Esophagus squamous epithelium (tissue), 5 donors: ENCODE results near the gene AIFM2. TPM values are rescaled to one million over a fixed set of nuclear protein-coding genes. Genes with fewer than 3 reads are reported as not detected.
A peak's percentile ranks its signal among the peaks of the same experiment; 100 is the strongest.

Experiments
- DNase-seq: peaks from one replicate; lab custom pipeline; 2025; lab: John Stamatoyannopoulos, UW
- H3K27ac ChIP-seq, 4 donors: fragments of 200-600 bp; sonication (generic); one replicate each; pipeline ENCODE4 v1.5.1; 2016 to 2019; ENCODE audit warnings: mild to moderate bottlenecking in 1 of 4
- H3K27me3 ChIP-seq, 4 donors: fragments of 200-600 bp; sonication (generic); 1 replicate in 3 of 4; 2 replicates in 1 of 4; pipeline versions ENCODE4 v1.5.1 to v1.6.0; 2017 to 2021; ENCODE audit warnings: antibody characterized with exemption in 1 of 4
- H3K36me3 ChIP-seq, 3 donors: fragments of 200-600 bp; sonication (generic); one replicate each; pipeline ENCODE4 v1.5.1; 2016 to 2019
- H3K4me1 ChIP-seq, 3 donors: fragments of 200-600 bp; sonication (generic); one replicate each; pipeline ENCODE4 v1.5.1; 2017 to 2019
- H3K4me3 ChIP-seq, 4 donors: fragments of 200-600 bp; sonication (generic); 1 replicate in 3 of 4; 2 replicates in 1 of 4; pipeline ENCODE4 v1.5.1; 2016 to 2019; ENCODE audit warnings: mild to moderate bottlenecking in 2 of 4, moderate library complexity in 1 of 4
- H3K9me3 ChIP-seq, 3 donors: fragments of 200-600 bp; sonication (generic); one replicate each; pipeline ENCODE4 v1.5.1; 2016 to 2019
- POLR2A ChIP-seq, 4 donors: fragments of 450-650 bp; IDR thresholded peaks; one replicate each; pipeline ENCODE4 v1.6.1; 2017; ENCODE audit warnings: antibody characterized with exemption in 4 of 4, mild to moderate bottlenecking in 4 of 4, moderate library complexity in 3 of 4
- whole genome bisulfite sequencing, 2 donors: methylation state at CpG; one replicate each; pipeline ENCODE4 v1.1.5; 2018; 5-methylcytosine and 5-hydroxymethylcytosine counted together
- intact Hi-C: fragments of 100-400 bp; cut with DNase I; formaldehyde crosslinking; loops from one replicate; pipeline ENCODE4 v1.15.0; 2022
- total RNA-seq, 4 donors: library from RNA; depleted of rRNA; stranded (reverse); fragments of >200 nt; gene quantifications; one replicate each; pipeline ENCODE4 v1.1.0, GENCODE V29; 2016
- TF ChIP-seq, protein P1 (sequence below), 6 experiments: fragments of 450-650 bp in 4 of 6; fragments of 200-600 bp in 2 of 6; sonication (generic) in 2 of 6; IDR thresholded peaks; one replicate each; pipeline ENCODE4 v1.5.1; 2016 to 2019; ENCODE audit warnings: antibody characterized with exemption in 6 of 6, mild to moderate bottlenecking in 4 of 6, moderate library complexity in 4 of 6
- donor health status: DM: yes; HTN: yes; CAD: no.

Gene AIFM2
- total RNA-seq, 4 donors from 2014 or later, result 4.9 to 13.4 (median 9.3) TPM

DNA sequence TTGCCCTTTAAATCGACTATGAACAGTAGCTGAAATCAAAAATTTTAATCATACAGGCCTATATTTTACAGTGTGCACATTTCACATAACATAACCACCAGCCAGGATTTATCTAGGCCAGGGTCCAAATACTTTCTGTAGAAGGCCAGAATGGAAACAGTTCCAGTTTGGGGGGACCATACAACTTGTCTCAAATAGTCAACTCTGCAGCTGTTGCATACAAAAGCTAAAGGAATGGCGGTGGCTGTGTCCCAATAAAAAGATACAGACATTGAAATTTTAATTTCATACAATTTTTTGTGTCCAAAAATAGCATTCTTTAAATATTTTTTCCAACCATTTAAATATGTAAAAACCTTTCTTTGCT, 14.6 kb upstream of the AIFM2 start:
- H3K27me3 ChIP-seq, result no peaks in the 10 kb centered on the region
- peak overlapping the region; percentile 94 to 99 (median 96) for H3K27ac ChIP-seq
- TF ChIP-seq, protein P1, sequence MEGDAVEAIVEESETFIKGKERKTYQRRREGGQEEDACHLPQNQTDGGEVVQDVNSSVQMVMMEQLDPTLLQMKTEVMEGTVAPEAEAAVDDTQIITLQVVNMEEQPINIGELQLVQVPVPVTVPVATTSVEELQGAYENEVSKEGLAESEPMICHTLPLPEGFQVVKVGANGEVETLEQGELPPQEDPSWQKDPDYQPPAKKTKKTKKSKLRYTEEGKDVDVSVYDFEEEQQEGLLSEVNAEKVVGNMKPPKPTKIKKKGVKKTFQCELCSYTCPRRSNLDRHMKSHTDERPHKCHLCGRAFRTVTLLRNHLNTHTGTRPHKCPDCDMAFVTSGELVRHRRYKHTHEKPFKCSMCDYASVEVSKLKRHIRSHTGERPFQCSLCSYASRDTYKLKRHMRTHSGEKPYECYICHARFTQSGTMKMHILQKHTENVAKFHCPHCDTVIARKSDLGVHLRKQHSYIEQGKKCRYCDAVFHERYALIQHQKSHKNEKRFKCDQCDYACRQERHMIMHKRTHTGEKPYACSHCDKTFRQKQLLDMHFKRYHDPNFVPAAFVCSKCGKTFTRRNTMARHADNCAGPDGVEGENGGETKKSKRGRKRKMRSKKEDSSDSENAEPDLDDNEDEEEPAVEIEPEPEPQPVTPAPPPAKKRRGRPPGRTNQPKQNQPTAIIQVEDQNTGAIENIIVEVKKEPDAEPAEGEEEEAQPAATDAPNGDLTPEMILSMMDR (IDR thresholded peaks at IDR 0.05), result no peak
- TF ChIP-seq POLR2A (IDR thresholded peaks at IDR 0.05), result no peak
- DNase-seq, result no peak
- no peaks in the 10 kb centered on the region for H3K9me3 ChIP-seq
- H3K4me1 ChIP-seq, result peaks cover 20 to 46% (median 21%) of the 10 kb centered on the region in 3 donors
- WGBS, 2 donors, result 5 to 19% methylated on average over 2 of the region's 2 CpGs
- intact Hi-C loops, result no loop called here
- peaks cover 0 to 55% (median 11%) of the 10 kb centered on the region in 3 donors for H3K36me3 ChIP-seq
- peak overlapping the region in 3 of 4 donors; percentile 76 to 83 (median 82) for H3K4me3 ChIP-seq

- intact Hi-C loops, result no loop called here
Measured at GRCh38 chr10:70146489-70147258, 14.0 kb upstream of the AIFM2 start, which contains the start of gene TYSND1. TYSND1 (minus strand) TSS chr10:70146700; CDS start chr10:70146586, 114 bp downstream.

GRCh38 chr10:70145666-70146488, 13.3 kb upstream of the AIFM2 start:
- Histone ChIP-seq H3K27ac (peak overlapping the region; percentile 94 to 99 (median 96)), H3K36me3 (peaks cover 0 to 50% (median 3%) of the 10 kb centered on the region in 3 donors), H3K4me3 (peak overlapping the region; percentile 76 to 95 (median 82)), H3K4me1 (peaks cover 20 to 46% (median 21%) of the 10 kb centered on the region in 3 donors), H3K27me3 (no peaks in the 10 kb centered on the region), H3K9me3 (no peaks in the 10 kb centered on the region)
- TF ChIP-seq, protein P1 (IDR thresholded peaks at IDR 0.05), result peak in 5 of 6 experiments; percentile 33 to 66 (median 59)
- TF ChIP-seq POLR2A (IDR thresholded peaks at IDR 0.05), result peak in 1 of 4 donors; percentile 11
- DNase-seq, result no peak
- intact Hi-C loops, result no loop called here
- no CpG with 5 or more reads among the region's 98 CpGs for WGBS, 2 donors

More at GRCh38 chr10:70146489-70147258, 14.0 kb upstream of the AIFM2 start, which contains the start of gene TYSND1:
- no peaks in the 10 kb centered on the region for H3K9me3 ChIP-seq
- peak; percentile 86 for DNase-seq
- H3K36me3 ChIP-seq, result peaks cover 0 to 55% (median 7%) of the 10 kb centered on the region in 3 donors
- H3K4me3 ChIP-seq, result peak within 1 kb of the TSS; percentile 76 to 95 (median 82)
- WGBS, 2 donors, result 2% methylated on average over 13 to 16 of the region's 39 CpGs
- H3K27ac ChIP-seq, result peak within 1 kb of the TSS; percentile 94 to 99 (median 96)
- no peaks in the 10 kb centered on the region for H3K27me3 ChIP-seq
- H3K4me1 ChIP-seq, result peaks cover 20 to 46% (median 21%) of the 10 kb centered on the region in 3 donors
- TF ChIP-seq, protein P1 (IDR thresholded peaks at IDR 0.05), result peak; percentile 56 to 84 (median 71)
- TF ChIP-seq POLR2A (IDR thresholded peaks at IDR 0.05), result peak in 3 of 4 donors; percentile 41 to 90 (median 57)

- WGBS, 2 donors, result 4% methylated on average over 5 of the region's 28 CpGs; no CpG with 5 or more reads in 1 of the 2 donors
- peaks cover 0 to 45% (median 2%) of the 10 kb centered on the region in 3 donors for H3K36me3 ChIP-seq
Measured at GRCh38 chr10:70145166-70145665, 12.6 kb upstream of the AIFM2 start.

More at GRCh38 chr10:70145166-70145665, 12.6 kb upstream of the AIFM2 start:
- TF ChIP-seq POLR2A (IDR thresholded peaks at IDR 0.05), result no peak
- TF ChIP-seq, protein P1 (IDR thresholded peaks at IDR 0.05), result no peak
- intact Hi-C loops, result no loop called here
- Histone ChIP-seq H3K27ac (peak overlapping the region; percentile 94 to 99 (median 96)), H3K4me3 (peak overlapping the region; percentile 76 to 95 (median 82)), H3K9me3 (no peaks in the 10 kb centered on the region), H3K4me1 (peaks cover 20 to 48% (median 21%) of the 10 kb centered on the region in 3 donors), H3K27me3 (no peaks in the 10 kb centered on the region)
- DNase-seq, result no peak
